ENCODE results near the gene OXCT2.

Gene OXCT2

DNA sequence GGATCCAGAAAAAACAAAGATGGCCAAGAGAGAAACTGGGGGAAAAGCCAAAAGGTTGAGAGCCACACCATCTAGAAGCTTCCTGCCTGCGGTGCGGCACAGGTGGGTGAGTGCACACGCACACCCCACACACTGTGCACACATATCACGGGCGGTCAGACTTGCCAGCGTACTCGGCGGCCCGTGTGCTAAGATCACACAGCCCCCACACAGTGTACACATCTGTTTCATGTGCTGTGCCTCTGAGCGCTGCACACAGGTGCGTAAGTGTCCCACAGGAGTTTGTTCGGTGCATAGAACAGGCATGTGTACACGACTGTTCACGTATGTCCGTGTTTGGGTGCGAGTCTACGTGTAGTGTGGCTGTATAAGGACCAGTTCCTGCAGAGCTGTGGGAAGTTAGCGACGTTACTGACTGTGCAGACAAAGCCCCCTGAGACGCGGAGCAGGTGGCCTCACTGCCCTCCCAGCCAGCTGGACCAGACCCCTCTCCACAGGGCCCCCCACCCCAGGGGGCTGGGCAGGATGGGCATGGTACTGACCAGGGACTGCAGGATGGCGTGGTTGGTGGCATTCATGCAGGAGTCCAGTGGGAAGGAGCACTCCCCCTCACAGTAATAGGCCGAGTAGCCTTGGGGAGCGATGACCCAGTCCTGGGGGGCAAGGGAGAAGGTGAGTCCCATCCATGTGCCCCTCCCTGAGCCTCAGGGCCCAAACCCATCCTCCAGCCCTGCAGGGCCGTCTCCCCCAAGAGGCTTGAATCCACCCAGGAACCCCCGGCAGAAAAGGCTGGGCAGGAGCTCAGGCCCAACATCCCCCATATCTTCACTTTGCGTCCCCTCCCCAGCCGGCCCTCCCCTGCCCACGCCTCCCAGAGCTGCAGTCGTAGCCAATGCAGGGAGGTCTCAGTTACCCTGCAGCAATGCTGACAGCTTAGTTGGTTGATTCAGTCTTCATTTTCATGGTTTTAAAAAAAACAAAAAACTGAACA, 8.3 kb downstream of the OXCT2 start:
- no peak for DNase-seq (ENCODE audit: low read depth in 2 of 2)

DNA sequence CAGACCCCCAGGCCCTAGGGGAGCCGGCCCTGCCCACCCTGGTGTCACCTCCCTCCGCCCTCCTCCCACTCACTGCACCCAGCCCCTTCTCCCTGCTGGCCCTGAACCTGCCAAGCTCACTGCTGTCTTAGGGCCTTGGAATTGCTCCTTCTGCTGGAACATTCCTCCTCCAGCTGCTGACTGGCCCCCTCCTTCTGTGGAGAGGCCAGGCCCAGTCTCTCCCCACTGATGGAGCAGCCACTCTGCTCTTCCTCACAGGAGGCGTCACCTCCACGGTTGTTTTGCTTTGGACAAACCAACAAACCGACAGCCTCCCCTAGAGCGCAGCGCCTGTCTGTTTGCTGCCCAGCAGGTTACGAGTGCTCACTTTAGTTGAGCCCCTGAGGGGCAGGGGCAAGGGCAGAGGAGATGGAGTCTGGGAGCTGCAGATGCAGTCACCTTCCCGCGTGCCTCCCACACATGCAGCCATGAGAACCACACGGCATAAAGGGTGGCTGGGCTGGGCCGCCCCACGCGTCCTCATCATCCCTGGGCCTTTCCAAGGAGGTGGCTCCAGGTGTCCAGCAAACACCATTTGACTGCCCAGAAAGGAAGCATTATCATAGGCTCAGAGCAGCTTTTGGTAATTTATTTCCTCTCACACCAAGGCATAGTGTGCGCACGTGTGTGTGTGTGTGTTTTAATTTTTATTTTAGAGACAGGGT, 9.4 kb downstream of the OXCT2 start:
- no peak for DNase-seq (ENCODE audit: low read depth in 2 of 2)

DNA sequence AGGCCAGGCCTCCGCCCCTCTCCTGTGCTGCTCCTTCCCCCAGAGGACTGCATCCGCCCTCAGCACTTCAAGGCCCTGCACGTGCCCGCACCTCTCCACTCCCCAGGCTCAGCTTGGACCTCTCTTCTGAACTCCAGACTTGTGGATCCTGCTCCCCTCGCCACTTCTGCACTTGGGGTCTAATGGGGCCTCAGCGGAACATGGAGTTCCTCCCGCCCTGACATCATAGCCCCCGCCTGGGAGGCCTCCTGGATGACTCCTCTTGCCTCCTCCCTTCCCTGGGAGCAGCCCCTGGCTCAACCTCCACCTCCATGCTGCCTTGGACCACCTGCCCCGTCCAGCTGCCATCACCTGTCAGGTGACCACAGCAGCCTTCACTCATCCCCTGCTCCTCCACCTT, 10.1 kb downstream of the OXCT2 start:
- DNase-seq (ENCODE audit: low read depth in 2 of 2): no peak

DNA sequence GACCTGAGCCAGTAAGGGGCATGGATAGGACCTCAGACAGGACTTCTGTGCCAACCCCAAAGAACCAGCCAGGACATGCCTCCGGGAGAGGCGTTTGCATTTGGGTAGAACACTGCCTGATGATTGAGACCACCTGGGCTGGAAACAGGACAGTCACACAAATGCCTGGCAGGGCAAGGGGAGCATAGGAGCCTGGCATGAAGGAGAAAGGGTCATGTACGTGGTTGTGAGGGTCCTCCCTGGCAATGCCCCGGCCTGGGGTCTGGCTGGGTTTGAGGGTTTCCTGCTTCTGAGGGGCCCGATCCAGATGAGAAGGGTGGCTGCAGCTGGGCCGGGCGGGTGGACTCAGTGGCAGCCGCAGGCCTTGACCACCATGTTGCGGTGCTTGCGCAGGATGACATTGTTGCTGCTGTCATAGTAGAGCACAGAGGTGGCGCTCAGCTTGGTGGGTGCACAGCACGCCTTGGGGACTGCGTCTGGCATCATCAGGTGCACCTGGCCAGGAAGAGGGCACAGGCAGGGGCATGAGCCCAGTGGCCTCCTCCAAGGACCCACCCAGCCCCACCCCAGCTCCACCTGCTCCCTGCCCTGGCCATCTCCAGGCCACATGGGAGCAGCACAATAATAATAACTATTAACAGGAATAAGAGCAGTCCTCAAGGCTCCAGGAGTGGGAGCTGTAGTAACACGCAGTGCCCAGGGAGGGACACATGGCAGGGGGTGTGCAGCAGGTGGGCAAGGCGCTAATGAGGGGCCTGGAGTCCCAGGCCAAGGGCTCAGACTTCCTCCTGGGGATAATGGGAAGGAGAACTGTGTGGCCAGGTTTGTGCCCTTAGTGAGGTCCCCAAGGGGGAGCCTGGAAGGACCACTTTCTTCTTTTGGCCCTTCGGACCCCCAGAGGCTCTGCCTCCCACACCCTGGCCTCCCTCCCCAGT, 10.8 kb downstream of the OXCT2 start:
- no peak for DNase-seq (ENCODE audit: low read depth in 2 of 2)

DNA sequence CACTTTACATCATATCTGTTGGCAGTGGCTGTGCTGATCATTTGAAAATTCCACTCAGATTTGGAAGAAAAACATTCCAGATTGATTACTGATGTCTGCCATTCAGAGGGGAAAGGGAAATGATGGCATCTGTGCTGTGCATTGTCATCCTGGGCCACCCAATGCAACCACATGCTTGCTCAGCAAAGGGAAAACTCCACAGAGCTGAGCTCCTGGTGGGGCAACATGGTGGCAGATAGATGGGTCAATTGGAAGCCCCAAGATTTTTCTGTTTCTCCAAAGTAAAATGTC, 11.8 kb downstream of the OXCT2 start:
- no peak for DNase-seq (ENCODE audit: low read depth in 2 of 2)

DNA sequence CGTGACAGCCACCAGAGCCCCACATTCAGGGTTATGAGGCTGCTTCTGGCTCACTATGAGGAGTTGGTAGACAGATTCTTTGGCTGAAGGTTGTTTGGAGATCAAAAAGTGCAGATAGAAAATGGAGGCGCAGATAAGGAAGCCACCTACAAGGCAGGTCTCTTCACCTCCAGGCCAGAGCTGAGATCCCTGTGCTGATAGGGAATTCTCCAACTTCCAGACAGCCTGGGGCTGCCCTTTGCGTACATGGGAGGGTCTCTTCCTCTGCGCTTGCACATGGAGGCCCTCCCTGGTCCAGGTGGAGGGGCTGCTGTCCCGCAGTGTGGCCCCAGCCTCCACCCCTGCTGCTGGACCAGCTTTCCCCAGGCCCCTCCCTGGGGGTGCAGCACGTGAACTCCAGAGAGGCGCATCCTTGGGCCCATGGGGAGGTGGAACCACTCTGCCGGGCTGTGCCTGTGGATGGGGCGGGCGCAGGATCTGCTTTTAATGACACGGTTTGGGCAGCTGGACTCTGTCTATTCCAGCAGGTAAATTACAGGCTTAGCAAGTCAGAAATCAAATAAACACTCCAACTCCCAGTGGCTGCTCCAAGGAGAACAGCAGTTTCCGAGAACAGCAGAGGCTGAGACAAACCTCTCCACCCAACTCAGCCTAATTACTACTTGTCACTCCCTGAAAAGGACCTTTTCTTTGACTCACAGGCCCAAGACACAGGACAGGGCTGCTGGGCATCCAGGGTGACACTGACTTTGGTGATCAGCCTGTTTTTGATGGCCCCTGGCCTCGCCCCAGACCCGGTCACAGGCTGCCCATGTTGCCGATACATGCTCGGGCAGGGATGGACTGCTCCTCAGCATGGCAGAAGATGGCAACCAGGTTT, 12.4 kb downstream of the OXCT2 start:
- no peak for DNase-seq (ENCODE audit: low read depth in 2 of 2)

DNA sequence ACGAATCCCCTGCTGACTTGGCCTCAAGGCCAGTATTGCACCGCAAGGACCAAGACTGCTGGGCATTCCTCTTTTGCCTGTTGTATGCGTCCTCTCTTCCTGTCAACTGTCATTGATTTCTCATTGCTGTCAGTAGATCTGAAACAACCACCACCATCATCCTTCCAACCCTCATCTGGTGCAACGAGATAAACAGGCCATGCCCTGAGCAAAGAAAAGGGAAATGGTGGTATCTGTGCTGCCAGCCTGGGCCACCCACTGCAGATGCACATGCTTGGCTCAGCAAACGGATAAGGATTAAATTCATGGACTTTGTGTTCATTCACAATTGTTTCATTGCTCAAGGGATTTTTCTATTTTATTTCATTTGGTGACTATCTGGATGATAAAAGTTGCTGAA, 13.6 kb downstream of the OXCT2 start:
- DNase-seq (ENCODE audit: low read depth in 2 of 2): no peak

DNA sequence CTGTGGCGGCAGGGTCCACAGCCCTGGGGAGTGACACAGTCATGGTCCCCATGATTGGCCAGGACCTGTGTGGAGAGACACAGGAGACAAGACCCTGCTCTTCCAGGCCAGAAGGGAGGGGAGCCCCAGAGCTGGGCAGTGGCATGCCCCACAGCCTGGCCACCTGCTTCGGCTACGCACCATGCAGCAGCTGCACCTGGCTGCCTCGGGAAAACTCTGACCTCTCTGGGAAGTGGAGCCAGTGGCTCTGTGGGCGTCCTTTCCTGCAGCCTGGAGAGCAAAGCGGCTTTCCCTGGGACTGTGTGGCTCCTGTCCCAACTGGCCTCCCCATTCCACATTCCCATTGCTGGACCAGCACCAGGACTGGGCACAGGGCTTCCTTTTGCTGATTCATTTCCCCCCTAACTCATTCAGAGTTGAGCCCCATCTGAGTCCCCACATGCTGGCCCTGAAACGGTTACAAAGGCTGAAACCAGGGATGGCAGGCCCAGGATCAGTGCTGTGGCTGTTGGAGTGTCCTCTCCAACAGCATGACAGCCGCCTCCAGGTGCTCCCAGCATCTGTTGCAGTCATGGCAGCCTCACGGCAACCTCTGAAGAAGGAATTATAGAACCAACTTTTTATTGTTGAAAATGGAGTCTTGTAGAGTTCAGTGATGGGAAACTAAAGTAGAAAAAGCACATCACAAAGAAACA, 15.0 kb downstream of the OXCT2 start:
- no peak for DNase-seq (ENCODE audit: low read depth in 2 of 2)

DNA sequence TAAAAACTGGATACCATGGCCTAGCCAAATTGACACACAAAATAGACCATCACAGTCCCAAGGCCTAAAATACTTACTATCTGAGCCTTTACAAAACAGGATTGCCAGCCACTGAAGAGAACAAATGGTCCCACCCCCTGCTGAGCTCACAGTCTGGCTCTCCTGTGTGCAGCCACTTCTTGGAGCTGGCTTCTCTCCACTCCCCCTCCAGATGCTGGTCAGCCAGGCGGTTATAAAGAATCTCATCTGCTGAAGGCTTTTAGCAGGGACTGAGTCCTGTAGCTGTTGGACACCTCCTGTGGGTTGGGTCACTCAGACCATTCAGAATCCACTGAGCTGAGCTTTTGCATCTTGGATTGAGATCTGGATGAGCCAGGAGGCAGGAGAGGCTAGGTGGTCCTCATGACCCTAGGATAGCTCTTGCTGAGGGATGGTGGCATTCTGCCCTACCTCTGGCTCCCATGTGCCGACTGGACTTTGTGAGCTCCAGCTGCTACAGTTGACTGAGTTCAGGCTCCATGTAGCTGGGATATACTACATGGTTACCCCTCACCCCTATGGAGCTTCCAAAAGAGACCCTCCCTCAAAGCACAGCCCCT, 16.1 kb downstream of the OXCT2 start:
- DNase-seq (ENCODE audit: low read depth in 2 of 2): no peak

DNA sequence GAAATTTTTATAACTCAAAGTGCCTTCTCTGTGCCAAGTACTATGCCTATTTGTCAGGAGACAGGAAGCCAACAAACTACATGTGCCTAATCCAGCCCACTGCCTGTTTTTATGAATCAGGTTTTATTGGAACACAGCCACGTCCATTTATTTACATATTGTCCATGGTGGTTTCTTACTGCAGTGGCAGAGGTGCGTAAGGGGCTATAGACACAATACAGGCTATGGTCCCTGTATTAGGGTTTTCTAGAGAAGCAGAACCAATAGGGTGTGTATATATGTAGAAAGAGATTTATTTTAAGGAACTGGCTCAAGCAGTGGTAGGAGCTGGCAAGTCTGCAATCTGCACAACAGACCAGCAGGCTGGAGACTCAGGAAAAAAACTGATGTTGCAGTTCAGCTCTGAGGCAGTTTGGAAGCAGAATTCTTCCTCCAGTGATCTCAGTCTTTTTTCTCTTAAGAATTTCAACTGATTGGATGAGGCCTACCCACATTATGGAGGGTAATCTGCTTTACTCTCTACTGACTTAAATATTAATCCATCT, 17.1 kb downstream of the OXCT2 start:
- DNase-seq (ENCODE audit: low read depth in 2 of 2): no peak

DNA sequence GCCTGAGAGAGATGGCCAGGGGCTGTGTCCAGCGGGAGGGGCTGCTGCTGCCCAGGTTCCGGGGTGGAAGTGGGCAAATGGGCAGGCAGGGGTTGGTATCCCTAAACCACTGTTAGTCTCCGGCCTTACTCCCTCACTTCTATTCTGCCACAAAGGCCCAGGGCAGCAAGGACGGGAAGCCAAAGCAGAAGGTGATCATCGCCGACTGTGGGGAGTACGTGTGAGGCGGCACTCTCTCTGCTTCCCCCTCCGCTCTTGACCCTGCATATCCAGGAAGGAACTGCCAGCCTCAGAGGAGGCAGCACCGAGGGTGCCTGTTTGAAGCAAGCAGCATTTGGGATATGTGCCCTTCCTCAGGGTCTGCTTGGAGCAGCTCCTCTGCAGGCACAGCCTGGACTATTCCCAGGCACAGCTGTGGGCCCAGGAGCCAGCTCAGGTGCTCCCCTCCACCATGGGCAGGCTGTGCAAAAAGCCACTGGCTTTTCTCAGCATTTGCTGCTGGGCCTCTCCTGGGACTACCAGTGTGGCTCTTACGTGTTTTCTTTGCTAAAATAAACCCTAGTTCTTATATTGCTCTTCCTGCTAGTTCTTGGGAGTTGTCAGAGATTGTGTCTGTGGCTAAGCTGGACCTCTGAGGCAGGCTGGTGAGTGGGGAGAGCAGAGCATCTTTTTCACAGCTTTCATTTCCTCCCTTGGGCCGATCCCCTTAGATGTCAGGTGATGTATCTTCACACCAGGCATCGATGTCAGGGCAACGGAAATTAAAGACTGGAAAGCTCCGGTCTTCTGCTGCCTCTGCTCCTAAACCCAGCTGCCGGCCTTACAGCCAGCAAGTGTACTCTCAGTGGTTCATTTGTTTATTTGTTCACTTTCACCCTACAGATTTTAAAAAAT, 17.8 kb downstream of the OXCT2 start:
- DNase-seq (ENCODE audit: low read depth in 2 of 2): no peak

DNA sequence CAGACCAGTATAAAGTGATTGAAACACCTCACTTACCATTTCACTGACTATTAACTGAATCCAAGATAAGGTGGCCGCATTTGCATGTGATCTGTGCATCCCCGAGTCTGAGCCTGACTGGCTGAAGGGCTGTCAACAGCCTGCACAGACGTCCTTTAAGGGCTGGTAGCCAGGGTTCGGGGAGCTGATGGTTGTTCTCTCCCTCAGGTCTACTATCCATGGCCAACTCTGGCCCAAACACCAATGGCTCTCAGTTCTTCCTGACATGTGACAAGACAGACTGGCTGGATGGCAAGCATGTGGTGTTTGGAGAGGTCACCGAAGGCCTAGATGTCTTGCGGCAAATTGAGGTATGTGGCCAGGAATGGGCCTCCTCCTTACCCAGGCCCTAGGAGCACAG, 18.4 kb downstream of the OXCT2 start:
- no peak for DNase-seq (ENCODE audit: low read depth in 2 of 2)

DNA sequence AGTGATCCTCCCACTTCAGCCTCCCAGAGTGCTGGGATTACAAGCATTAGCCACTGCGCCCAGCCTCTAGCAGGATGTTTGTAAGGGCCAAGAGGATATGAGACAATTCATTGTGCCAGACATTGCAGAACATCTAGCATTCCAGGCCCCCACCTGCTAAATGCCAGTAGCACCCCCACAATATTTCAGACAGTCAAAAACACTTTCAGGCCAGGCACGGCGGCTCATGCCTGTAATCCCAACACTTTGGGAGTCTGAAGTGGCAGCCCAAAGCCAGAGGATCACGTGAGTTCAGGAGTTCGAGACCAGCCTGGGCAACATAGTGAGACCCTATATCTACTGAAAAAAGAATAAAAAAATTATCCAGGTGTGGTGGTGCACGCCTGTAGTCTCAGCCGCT, 19.6 kb downstream of the OXCT2 start:
- DNase-seq (ENCODE audit: low read depth in 2 of 2): no peak

DNA sequence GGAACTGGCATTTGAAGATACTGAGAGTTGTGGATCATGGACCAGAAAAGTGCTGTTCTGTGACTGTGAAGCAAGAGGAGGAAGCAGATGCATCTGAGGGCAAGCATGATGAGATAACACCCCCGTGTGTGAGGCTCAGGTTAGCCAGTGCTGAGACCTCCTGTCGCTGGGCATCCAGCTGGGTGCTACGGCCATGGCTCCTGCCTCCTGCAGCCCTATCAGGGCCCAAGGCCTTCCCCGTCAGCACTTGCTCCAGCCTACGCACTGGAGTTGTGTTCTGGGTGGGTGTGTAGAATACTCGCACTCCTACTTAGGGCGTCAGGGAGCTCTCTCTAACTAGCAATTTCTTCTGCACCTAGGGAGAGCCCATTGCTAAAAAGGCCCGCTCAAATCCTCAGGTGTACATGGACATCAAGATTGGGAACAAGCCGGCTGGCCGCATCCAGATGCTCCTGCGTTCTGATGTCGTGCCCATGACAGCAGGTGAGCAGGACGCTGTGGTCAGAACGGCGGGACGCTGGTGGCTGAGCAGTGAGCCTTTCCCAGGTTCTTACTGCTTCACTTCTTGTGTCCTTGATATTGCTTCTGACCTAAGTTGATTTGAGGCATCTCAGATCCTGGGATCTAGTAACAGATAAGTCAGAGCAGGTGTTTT, 26.0 kb downstream of the OXCT2 start:
- no peak for DNase-seq (ENCODE audit: low read depth in 2 of 2)

DNA sequence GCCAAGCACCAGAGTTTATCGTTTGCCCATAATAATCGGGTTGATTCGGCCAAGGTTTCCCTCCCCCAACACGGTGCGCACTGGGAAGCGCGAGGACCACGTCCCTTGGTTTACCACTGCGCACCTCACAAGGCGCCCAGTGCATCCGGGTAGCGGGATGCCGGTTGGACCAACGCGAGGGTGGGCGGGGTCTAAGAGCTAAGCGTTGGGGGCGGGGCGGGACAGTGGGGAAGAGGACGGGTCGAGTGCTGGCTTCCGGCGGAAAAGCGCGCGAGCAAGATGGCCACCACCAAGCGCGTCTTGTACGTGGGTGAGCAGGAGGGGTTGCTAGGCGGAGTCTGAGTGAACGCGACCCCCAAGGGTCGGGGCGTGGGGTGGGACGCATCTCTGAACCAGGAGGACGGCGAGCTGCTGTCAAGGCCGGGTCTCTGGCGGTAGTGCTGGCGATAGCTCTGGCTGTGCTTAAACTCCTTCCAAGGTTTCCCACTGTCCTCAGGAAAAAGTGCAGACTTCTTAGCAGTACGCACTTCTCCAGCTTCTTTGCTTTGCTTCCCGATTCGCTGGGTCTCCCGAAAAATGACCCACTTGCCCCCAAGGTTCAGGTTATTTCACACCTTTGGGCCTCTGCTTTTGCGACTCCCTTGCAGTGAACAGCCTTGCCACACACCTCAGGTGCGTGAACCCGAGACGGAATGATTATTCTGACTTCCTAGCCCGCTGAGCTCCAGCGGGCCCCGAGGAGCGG, 32.4 kb downstream of the OXCT2 start, which contains the start of gene PPIE:
TSS of gene PPIE (plus strand) at position 261 of the 745 bp plus-strand sequence. CDS start at position 280, 19 bp downstream.
- peak; percentile 89 to 92 for DNase-seq (ENCODE audit: low read depth in 2 of 2)

DNA sequence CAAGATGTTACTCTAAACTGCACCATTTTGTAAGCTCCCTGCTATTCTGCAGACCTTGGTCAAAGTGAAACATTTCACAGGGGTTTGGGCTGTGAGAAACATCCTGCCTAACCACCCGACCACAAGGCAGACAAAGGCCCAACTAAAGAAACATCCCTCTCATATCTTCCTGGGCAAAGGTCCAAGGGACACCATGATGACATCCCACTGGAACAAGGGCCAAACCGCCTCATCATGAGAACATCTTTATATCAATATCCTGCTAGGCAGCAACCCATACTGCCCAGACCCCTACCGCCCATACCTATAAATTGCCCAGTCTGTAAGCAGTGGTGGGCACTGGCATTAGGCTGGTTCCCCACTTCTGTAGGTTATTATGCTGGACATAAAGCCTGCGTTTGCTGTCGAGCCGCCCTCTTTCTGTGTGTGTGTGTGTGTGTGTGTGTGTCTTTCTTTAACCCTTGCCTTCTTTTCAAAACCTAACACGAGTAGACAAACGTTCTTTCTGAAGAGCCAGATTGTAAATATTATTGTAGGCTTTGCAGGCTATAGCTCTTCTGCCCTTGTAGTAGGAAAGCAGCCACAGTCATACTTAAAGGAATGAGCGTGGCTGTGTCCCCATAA, 33.5 kb downstream of the OXCT2 start:
- no peak for DNase-seq (ENCODE audit: low read depth in 2 of 2)

DNA sequence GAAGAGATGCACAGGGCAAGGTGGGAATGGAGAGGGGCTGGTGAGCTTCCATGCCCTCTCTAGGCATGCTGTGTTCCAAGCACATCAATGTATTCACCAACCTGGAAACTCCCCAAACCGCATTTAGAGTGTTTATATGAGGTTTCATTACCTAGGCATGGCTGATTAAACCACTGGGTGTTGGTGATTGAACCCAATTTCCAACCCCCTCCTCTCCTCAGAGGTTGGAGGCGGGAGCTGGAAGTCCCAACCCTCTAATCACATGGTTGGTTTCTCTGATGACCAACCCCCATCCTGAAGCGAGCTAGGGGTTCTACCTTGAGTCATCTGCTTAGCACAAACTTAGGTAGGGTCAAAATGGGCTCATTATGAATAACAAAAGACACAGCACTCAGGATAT, 35.4 kb downstream of the OXCT2 start:
- no peak for DNase-seq (ENCODE audit: low read depth in 2 of 2)

Measured in stimulated activated CD8-positive, alpha-beta memory T cell treated with anti-CD3 and anti-CD28 coated beads, Interleukin-15, amount 100 ng/mL, for 4 hours (primary cell).